Aorta (tissue), 5 donors: ENCODE data around the gene SERPINB6. TPM values are rescaled to one million over a fixed set of nuclear protein-coding genes. Genes with fewer than 3 reads are reported as not detected.
"Not testable (repeated sequence)": the region's sequence is repeated elsewhere in the genome, so short reads cannot be mapped to it uniquely, and the experiment has no call there.

Experiments
- ATAC-seq: fragments of 200-7000 bp; cut with Tn5 transposase; one replicate; pipeline ENCODE4 v1.9.1; 2022; ENCODE audit warnings: moderate library complexity; ENCODE audit not compliant: low FRiP score
- DNase-seq, 2 donors: peaks; one replicate each; pipeline ENCODE4 v3.0.0-alpha.2; 2020
- H3K27ac ChIP-seq, 2 donors: one replicate each; pipeline ENCODE4 v1.5.1; 2013; ENCODE audit warnings: low read length in 2 of 2, mild to moderate bottlenecking in 2 of 2, moderate library complexity in 2 of 2, control low read depth in 1 of 2, inconsistent platforms in 1 of 2, low read depth in 1 of 2
- H3K27me3 ChIP-seq, 2 donors: one replicate each; pipeline ENCODE4 v1.6.1; 2013; ENCODE audit warnings: control low read depth in 1 of 2, low read length in 1 of 2, mild to moderate bottlenecking in 1 of 2, moderate library complexity in 1 of 2; ENCODE audit not compliant: insufficient read depth in 2 of 2, control insufficient read depth in 1 of 2
- H3K36me3 ChIP-seq, 2 donors: one replicate each; pipeline ENCODE4 v1.6.1; 2013; ENCODE audit warnings: control low read depth in 1 of 2, low read length in 1 of 2, mild to moderate bottlenecking in 1 of 2; ENCODE audit not compliant: insufficient read depth in 2 of 2, control insufficient read depth in 1 of 2
- H3K4me1 ChIP-seq, 2 donors: one replicate each; pipeline ENCODE4 v1.6.1; 2013; ENCODE audit warnings: low read length in 2 of 2, control low read depth in 1 of 2, mild to moderate bottlenecking in 1 of 2, moderate library complexity in 1 of 2; ENCODE audit not compliant: insufficient read depth in 2 of 2, control insufficient read depth in 1 of 2
- H3K4me3 ChIP-seq, 2 donors: one replicate each; pipeline ENCODE4 v1.5.1; 2013; ENCODE audit warnings: low read length in 2 of 2, control low read depth in 1 of 2, mild to moderate bottlenecking in 1 of 2
- H3K9me3 ChIP-seq: one replicate; pipeline ENCODE4 v1.6.1; 2013; ENCODE audit warnings: mild to moderate bottlenecking, low read length; ENCODE audit not compliant: control insufficient read depth
- WGBS, 2 donors: extraction: QIAGEN DNeasy Blood & Tissue Kit; methylation state at CpG; one replicate each; pipeline ENCODE4 v1.1.7; 2013; 5-methylcytosine and 5-hydroxymethylcytosine counted together
- intact Hi-C, 2 donors: fragments of 100-400 bp; cut with DNase I; formaldehyde crosslinking; loops; one replicate each; pipeline versions ENCODE4 v1.14.2 to v1.15.0; 2022
- polyA plus RNA-seq, 2 donors: library from polyadenylated mRNA; stranded (reverse); fragments of 200-250 nt; gene quantifications; one replicate each; pipeline ENCODE4 v1.2.3, GENCODE V29; 2013
- total RNA-seq, 2 donors: library from RNA; stranded (reverse); fragmentation: NEBNext Ultra II Directional; extraction: Animal tissue kit (Norgen Biotek cat#: 25700); gene quantifications; one replicate each; pipeline ENCODE4 v1.2.1, GENCODE V29; 2021
- donor health status: healthy with polysubstance abuse.
- donor health status: Bipolar disorder and iron deficiency.
- donor health status: DM: no; HTN: no; CAD: no.
- donor health status: DM: no; HTN: no; CAD: no.
- donor health status: DM: yes; HTN: yes; CAD: no.

SERPINB6 gene
- total and polyA plus RNA-seq, 4 donors, result 111 to 243 (median 153) TPM

GRCh38 chr6:2914318-2914660 is 57.1 kb downstream of the SERPINB6 start:
- Histone ChIP-seq H3K9me3 (no peaks in the 10 kb centered on the region), H3K4me3 (no peak overlapping the region), H3K4me1 (no peaks in the 10 kb centered on the region), H3K27ac (no peak overlapping the region), H3K27me3 (no peaks in the 10 kb centered on the region), H3K36me3 (no peaks in the 10 kb centered on the region)
- ATAC-seq (no peak), DNase-seq (no peak)
- intact Hi-C loops, result no loop called here
- WGBS, 2 donors, result 82 to 93% methylated on average over 7 of the region's 7 CpGs

- Histone ChIP-seq H3K27me3 (no peaks in the 10 kb centered on the region), H3K4me1 (no peaks in the 10 kb centered on the region), H3K4me3 (no peak overlapping the region), H3K9me3 (no peaks in the 10 kb centered on the region), H3K27ac (no peak overlapping the region), H3K36me3 (no peaks in the 10 kb centered on the region)
- intact Hi-C loops, result no loop called here
- DNase-seq, result no peak
- no peak for ATAC-seq
- 92 to 95% methylated on average over 11 of the region's 11 CpGs for WGBS, 2 donors
These were observed 57.6 kb downstream of the SERPINB6 start for GRCh38 chr6:2913621-2914317.

- H3K4me3 ChIP-seq, result no peak overlapping the region
- H3K9me3 ChIP-seq, result no peaks in the 10 kb centered on the region
- DNase-seq (no peak), ATAC-seq (no peak)
- no peak overlapping the region for H3K27ac ChIP-seq
- H3K4me1 ChIP-seq, result no peaks in the 10 kb centered on the region
- no peaks in the 10 kb centered on the region for H3K36me3 ChIP-seq
- 89 to 90% methylated on average over 4 of the region's 4 CpGs for WGBS, 2 donors
- intact Hi-C loops, result no loop called here
- H3K27me3 ChIP-seq, result no peaks in the 10 kb centered on the region
These were observed 60.2 kb downstream of the SERPINB6 start for GRCh38 chr6:2911171-2911570.

- intact Hi-C loops, result no loop called here
- no peaks in the 10 kb centered on the region for H3K27me3 ChIP-seq
- H3K4me1 ChIP-seq, result no peaks in the 10 kb centered on the region
- ATAC-seq (no peak), DNase-seq (no peak)
- H3K9me3 ChIP-seq, result no peaks in the 10 kb centered on the region
- no peaks in the 10 kb centered on the region for H3K36me3 ChIP-seq
- WGBS, 2 donors, result 86 to 93% methylated on average over 4 of the region's 4 CpGs
- no peak overlapping the region for H3K27ac ChIP-seq
- H3K4me3 ChIP-seq, result no peak overlapping the region
These were observed 61.6 kb downstream of the SERPINB6 start for GRCh38 chr6:2909718-2910117.

GRCh38 chr6:2909051-2909606 is 62.2 kb downstream of the SERPINB6 start:
- DNase-seq, H3K36me3 ChIP-seq, H3K4me3 ChIP-seq, H3K27me3 ChIP-seq, ATAC-seq, H3K4me1 ChIP-seq, H3K27ac ChIP-seq, H3K9me3 ChIP-seq, intact Hi-C loops: not testable (repeated sequence)
- 85 to 89% methylated on average over 16 of the region's 16 CpGs for WGBS, 2 donors

- DNase-seq, H3K27ac ChIP-seq, H3K27me3 ChIP-seq, H3K4me1 ChIP-seq, H3K9me3 ChIP-seq, H3K4me3 ChIP-seq, H3K36me3 ChIP-seq, ATAC-seq, intact Hi-C loops: not testable (repeated sequence)
- 83 to 86% methylated on average over 3 of the region's 3 CpGs for WGBS, 2 donors
These were observed 62.9 kb downstream of the SERPINB6 start for GRCh38 chr6:2908516-2908915.

GRCh38 chr6:2903411-2904185 is 67.8 kb downstream of the SERPINB6 start:
- H3K36me3 ChIP-seq, DNase-seq, intact Hi-C loops, H3K27me3 ChIP-seq, H3K9me3 ChIP-seq, H3K4me1 ChIP-seq, H3K27ac ChIP-seq: not testable (repeated sequence)
- 32 to 37% methylated on average over 16 to 34 of the region's 39 CpGs for WGBS, 2 donors
- ATAC-seq, result peak; percentile 60
- peak overlapping the region in 1 of 2 donors; percentile 38 for H3K4me3 ChIP-seq

GRCh38 chr6:2901645-2902502 is 69.5 kb downstream of the SERPINB6 start:
- 76 to 78% methylated on average over 27 of the region's 27 CpGs for WGBS, 2 donors
- ATAC-seq, intact Hi-C loops, H3K27ac ChIP-seq, H3K27me3 ChIP-seq, DNase-seq, H3K9me3 ChIP-seq, H3K4me1 ChIP-seq, H3K36me3 ChIP-seq: not testable (repeated sequence)
- peak overlapping the region in 1 of 2 donors; percentile 38 for H3K4me3 ChIP-seq
